ENCODE measurements around the gene TAOK3. TPM values are rescaled to one million over a fixed set of nuclear protein-coding genes. Genes with fewer than 3 reads are reported as not detected.

The TAOK3 gene
- total and polyA plus RNA-seq, 2 donors (not counting 3 experiments of a cell fraction or from before 2014, with no cell fraction given), result 11.3 to 23.1 TPM

DNA sequence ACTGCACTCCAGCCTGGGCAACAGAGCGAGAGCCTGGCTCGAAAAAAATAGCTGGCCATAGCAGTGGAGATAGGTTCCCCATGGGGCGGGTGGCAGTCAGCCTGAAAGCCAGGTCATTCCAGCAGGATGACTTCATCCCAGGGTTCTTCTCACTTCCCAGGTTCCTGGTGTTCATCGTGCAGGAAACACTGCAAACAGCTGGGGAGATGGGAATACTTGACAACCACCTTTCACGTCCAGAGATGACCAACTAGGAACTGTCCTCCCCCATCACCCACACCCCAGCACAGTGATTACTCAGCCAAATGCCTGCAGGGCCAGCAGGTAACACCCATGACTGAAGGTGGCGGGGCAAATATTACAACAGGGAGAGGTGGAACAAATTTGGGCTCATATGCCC is 270.6 kb downstream of the TAOK3 start:
- no peak overlapping the region for H2AFZ ChIP-seq (ENCODE audit: low read depth, low read length)
- BruUV-seq (replicated peaks), result no TSS peak
- no peaks in the 10 kb centered on the region for H3K9me1 ChIP-seq (replicated peaks; ENCODE audit: control insufficient read depth, extremely low read depth, insufficient read depth, low read length)
- FAIRE-seq (no peak), DNase-seq (ENCODE audit: low read depth, low spot score) (no peak)
- H3K79me2 ChIP-seq (ENCODE audit: control insufficient read depth, insufficient read depth, low read length), result no peaks in the 10 kb centered on the region
- H3K27ac ChIP-seq (ENCODE audit: insufficient read depth, low read depth, low read length), result no peak overlapping the region
- TF ChIP-seq EZH2 (IDR thresholded peaks at IDR 0.05; ENCODE audit: borderline replicate concordance, low read depth, low read length, severe bottlenecking) (no peak), POLR2AphosphoS5 (IDR thresholded peaks at IDR 0.05; ENCODE audit: insufficient read depth, low read depth, low read length) (no peak), GATA2 (IDR thresholded peaks at IDR 0.05; ENCODE audit: insufficient read depth, insufficient read length, low read depth, low read length) (no peak), FOS (IDR thresholded peaks at IDR 0.05; ENCODE audit: borderline replicate concordance, insufficient read depth, low read length) (no peak), POLR2A (IDR thresholded peaks at IDR 0.05; ENCODE audit: low read depth, low read length) (no peak), JUN (IDR thresholded peaks at IDR 0.05; ENCODE audit: borderline replicate concordance, insufficient read depth, insufficient read length, low read depth) (no peak), MYC (IDR thresholded peaks at IDR 0.05; ENCODE audit: low read depth, low read length) (no peak)
- TF ChIP-seq, protein P1, sequence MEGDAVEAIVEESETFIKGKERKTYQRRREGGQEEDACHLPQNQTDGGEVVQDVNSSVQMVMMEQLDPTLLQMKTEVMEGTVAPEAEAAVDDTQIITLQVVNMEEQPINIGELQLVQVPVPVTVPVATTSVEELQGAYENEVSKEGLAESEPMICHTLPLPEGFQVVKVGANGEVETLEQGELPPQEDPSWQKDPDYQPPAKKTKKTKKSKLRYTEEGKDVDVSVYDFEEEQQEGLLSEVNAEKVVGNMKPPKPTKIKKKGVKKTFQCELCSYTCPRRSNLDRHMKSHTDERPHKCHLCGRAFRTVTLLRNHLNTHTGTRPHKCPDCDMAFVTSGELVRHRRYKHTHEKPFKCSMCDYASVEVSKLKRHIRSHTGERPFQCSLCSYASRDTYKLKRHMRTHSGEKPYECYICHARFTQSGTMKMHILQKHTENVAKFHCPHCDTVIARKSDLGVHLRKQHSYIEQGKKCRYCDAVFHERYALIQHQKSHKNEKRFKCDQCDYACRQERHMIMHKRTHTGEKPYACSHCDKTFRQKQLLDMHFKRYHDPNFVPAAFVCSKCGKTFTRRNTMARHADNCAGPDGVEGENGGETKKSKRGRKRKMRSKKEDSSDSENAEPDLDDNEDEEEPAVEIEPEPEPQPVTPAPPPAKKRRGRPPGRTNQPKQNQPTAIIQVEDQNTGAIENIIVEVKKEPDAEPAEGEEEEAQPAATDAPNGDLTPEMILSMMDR (IDR thresholded peaks at IDR 0.05; ENCODE audit: extremely low read depth in 1 of 2, insufficient read depth in 1 of 2, low read depth in 1 of 2, low read length in 2 of 2), result no peak
- TF ChIP-seq, protein P2, sequence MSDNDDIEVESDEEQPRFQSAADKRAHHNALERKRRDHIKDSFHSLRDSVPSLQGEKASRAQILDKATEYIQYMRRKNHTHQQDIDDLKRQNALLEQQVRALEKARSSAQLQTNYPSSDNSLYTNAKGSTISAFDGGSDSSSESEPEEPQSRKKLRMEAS (IDR thresholded peaks at IDR 0.05; ENCODE audit: insufficient read depth, insufficient read length), result no peak
- no peaks in the 10 kb centered on the region for H3K27me3 ChIP-seq (ENCODE audit: control insufficient read depth in 2 of 2, insufficient read depth in 2 of 2, low read length in 2 of 2)
- ChIA-PET POLR2A (no interaction called here), CTCF (interaction anchor here (1.1 to 1.4 kb wide), 2 partner anchors 37 to 41 kb away, joined by 3 to 4 read pairs; partner anchors contain the start of gene WSB2)
- dilution Hi-C loops (cut with MboI; ENCODE audit: extremely low pct_ligation_motif_present, low sequenced_read_pairs), result no loop called here
- H3K4me3 ChIP-seq (replicated peaks in 1 of 3; ENCODE audit: insufficient read depth in 1 of 3, low read depth in 1 of 3, low read length in 3 of 3), result no peak overlapping the region
- H3K36me3 ChIP-seq (ENCODE audit: control insufficient read depth in 2 of 2, extremely low read depth in 1 of 2, insufficient read depth in 2 of 2, low read length in 2 of 2), result no peaks in the 10 kb centered on the region
- no peaks in the 10 kb centered on the region for H4K20me1 ChIP-seq (replicated peaks; ENCODE audit: control insufficient read depth, extremely low read depth, insufficient read depth, low read length)
- no peak overlapping the region for H3K9ac ChIP-seq (replicated peaks; ENCODE audit: extremely low read depth, insufficient read depth, low read length)
- H3K9me3 ChIP-seq (replicated peaks; ENCODE audit: control insufficient read depth, insufficient read depth, low read length), result no peaks in the 10 kb centered on the region
- intact Hi-C loops (cut with micrococcal nuclease), result loop anchor here (5.0 kb wide), 2 partner anchors 35 to 85 kb away; partner anchors contain the start of genes PEBP1 and RFC5
- H3K4me1 ChIP-seq (ENCODE audit: control insufficient read depth, extremely low read depth, insufficient read depth, low read length), result peaks cover 11% of the 10 kb centered on the region
- no peak overlapping the region for H3K4me2 ChIP-seq (ENCODE audit: insufficient read depth, low read length)

Measured in endothelial cell of umbilical vein (primary cell).